ENCODE measurements around the gene ARMC2.

DNA sequence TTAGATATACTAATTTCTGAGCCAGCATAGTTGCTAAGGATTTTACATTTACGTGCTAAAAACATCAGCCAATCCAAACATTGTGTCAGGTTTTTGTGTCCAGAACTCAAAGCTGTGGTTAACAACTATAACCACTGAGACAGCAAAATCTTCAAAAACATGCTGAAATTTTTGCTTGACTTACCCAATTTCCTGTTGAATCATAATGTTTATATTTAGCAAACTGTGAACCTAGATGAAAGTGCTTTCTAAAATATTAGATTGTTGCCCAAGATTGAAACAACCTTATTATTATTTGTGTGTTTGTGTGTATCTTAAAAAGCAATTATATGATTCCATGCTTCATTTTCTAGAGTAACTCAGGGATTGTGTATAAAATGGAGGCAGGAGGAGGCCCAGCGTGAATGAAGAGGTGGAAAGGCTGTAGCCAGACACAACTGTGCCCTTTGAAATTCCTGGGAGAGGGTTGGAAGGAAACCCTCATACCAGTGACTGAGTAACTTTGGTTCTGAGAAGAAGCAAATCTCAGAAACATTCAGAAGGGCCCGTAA is 48.0 kb downstream of the ARMC2 start:
- TF ChIP-seq EZH2 (IDR thresholded peaks at IDR 0.05; ENCODE audit: borderline replicate concordance, low read length): no peak
- TF ChIP-seq, protein P1, sequence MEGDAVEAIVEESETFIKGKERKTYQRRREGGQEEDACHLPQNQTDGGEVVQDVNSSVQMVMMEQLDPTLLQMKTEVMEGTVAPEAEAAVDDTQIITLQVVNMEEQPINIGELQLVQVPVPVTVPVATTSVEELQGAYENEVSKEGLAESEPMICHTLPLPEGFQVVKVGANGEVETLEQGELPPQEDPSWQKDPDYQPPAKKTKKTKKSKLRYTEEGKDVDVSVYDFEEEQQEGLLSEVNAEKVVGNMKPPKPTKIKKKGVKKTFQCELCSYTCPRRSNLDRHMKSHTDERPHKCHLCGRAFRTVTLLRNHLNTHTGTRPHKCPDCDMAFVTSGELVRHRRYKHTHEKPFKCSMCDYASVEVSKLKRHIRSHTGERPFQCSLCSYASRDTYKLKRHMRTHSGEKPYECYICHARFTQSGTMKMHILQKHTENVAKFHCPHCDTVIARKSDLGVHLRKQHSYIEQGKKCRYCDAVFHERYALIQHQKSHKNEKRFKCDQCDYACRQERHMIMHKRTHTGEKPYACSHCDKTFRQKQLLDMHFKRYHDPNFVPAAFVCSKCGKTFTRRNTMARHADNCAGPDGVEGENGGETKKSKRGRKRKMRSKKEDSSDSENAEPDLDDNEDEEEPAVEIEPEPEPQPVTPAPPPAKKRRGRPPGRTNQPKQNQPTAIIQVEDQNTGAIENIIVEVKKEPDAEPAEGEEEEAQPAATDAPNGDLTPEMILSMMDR (IDR thresholded peaks at IDR 0.05; ENCODE audit: low read length): no peak

Data from OCI-LY1 (cell line).